Duodenal mucosa (tissue), 2 donors: ENCODE results near the gene SMAP1.

ENCODE experiments used
- H3K27ac ChIP-seq: one replicate; pipeline ENCODE4 v1.7.0; 2013; ENCODE audit warnings: low read depth, low read length
- H3K27me3 ChIP-seq, 2 donors: one replicate each; pipeline ENCODE4 v1.7.0; 2013; ENCODE audit warnings: low read length in 2 of 2, control low read depth in 1 of 2; ENCODE audit not compliant: insufficient read depth in 2 of 2, control insufficient read depth in 1 of 2
- H3K36me3 ChIP-seq, 2 donors: one replicate each; pipeline ENCODE4 v1.7.0; 2013; ENCODE audit warnings: low read length in 2 of 2, control low read depth in 1 of 2; ENCODE audit not compliant: insufficient read depth in 2 of 2, control insufficient read depth in 1 of 2
- H3K4me1 ChIP-seq, 2 donors: one replicate each; pipeline ENCODE4 v1.7.0; 2013; ENCODE audit warnings: low read length in 2 of 2, control low read depth in 1 of 2; ENCODE audit not compliant: insufficient read depth in 2 of 2, control insufficient read depth in 1 of 2
- H3K4me3 ChIP-seq, 2 donors: one replicate each; pipeline ENCODE4 v1.7.0; 2013; ENCODE audit warnings: low read length in 2 of 2, low read depth in 1 of 2
- H3K9ac ChIP-seq, 2 donors: one replicate each; pipeline ENCODE4 v1.7.0; 2013; ENCODE audit warnings: low read length in 2 of 2, low read depth in 1 of 2
- H3K9me3 ChIP-seq, 2 donors: one replicate each; pipeline ENCODE4 v1.7.0; 2013; ENCODE audit warnings: low read length in 2 of 2, control low read depth in 1 of 2; ENCODE audit not compliant: control insufficient read depth in 1 of 2

SMAP1 gene

DNA sequence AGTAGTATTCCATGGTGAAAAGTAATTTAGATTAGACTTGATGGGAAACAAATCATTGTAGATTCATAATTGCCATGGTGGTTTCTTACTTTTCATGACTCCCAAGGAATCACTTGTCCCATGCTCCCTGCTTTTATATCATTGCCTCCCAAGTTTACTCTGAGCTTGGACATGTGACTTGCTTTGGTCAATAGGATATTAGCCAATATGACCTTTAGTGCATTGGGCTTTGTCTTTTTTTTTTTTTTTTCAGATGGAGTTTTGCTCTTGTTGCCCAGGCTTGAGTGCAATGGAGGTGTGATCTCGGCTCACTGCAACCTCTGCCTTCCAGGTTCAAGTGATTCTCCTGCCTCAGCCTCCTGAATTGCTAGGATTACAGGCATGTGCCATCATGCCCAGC lies 15.5 kb upstream of the SMAP1 start:
- H3K27me3 ChIP-seq: no peaks in the 10 kb centered on the region
- H3K9ac ChIP-seq: no peak overlapping the region
- no peak overlapping the region for H3K4me3 ChIP-seq
- no peaks in the 10 kb centered on the region for H3K36me3 ChIP-seq
- no peaks in the 10 kb centered on the region for H3K9me3 ChIP-seq
- H3K4me1 ChIP-seq: no peaks in the 10 kb centered on the region
- H3K27ac ChIP-seq: no peak overlapping the region

DNA sequence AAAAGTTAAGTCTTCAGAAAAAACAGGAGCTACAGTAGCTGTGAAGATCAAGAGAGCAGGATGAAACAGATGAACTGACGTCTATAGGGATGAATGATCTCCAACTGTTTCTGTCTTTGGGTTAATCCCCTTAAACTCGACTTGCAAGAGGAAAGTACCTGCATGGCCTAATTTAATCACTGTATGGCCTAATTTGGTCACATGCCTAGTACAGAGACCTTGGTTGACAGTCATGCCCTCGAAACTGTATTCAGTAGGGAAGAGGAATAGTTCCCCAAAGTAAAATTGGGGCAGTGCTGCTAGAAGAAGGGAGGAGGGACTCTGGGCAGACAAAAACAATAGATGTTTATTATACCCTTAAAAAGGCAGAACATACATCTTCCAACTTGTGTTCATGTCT lies 10.0 kb upstream of the SMAP1 start:
- H3K9ac ChIP-seq: no peak overlapping the region
- H3K36me3 ChIP-seq: no peaks in the 10 kb centered on the region
- H3K27ac ChIP-seq: no peak overlapping the region
- no peaks in the 10 kb centered on the region for H3K4me1 ChIP-seq
- no peaks in the 10 kb centered on the region for H3K9me3 ChIP-seq
- H3K27me3 ChIP-seq: no peaks in the 10 kb centered on the region
- H3K4me3 ChIP-seq: no peak overlapping the region

DNA sequence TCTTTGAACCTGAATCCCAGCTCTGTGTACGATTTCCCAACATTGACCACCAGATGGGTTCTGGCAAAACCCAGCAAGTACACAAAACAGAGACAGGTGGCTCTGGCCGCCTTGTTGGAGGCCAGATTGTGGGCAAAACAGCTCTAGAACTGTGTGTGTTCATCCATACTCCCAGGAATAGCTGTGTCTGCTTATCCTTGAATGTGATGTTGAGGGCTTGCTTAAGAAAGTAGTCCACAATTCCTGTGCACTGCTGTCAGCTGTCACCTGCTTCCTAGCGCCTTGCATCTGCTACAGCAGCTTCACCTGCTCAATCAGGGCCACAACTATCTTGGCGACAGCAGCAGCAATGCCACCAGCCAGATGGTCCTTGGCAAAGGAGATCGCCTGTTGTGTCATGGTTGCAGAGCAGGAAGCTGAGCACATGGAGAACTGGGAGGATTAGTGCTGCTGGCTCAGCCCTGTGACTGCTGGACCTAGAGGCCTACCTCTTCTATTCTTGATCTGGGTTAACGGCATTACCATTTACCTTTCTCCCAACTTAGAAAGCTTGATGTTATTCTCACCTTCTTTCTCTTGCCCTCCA lies 3.7 kb upstream of the SMAP1 start:
- no peak overlapping the region for H3K4me3 ChIP-seq
- no peaks in the 10 kb centered on the region for H3K9me3 ChIP-seq
- no peaks in the 10 kb centered on the region for H3K27me3 ChIP-seq
- no peak overlapping the region for H3K9ac ChIP-seq
- H3K36me3 ChIP-seq: no peaks in the 10 kb centered on the region
- H3K27ac ChIP-seq: no peak overlapping the region
- peaks cover under 1 to 6% of the 10 kb centered on the region in 2 donors for H3K4me1 ChIP-seq

DNA sequence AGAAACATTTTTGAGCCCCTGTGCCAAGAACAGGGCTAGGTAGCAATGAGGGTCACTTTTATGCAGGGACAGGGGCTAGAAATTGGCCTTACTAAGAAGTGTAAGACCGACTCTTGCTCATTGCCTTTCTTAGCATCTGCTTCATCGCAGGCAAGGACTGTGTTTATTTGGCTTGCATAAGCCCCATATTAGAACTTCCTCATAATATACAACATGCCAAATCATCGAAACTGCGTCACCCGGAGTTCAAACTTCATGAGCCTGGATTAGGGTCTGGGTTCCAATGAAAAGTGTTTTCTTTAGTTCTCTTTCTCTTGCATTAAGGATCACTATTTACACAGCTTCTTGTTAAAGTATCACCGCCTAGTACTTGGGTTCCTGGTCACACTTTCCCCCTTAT lies 977 bp upstream of the SMAP1 start:
- H3K9ac ChIP-seq: peak overlapping the region in 1 of 2 donors; percentile 88

DNA sequence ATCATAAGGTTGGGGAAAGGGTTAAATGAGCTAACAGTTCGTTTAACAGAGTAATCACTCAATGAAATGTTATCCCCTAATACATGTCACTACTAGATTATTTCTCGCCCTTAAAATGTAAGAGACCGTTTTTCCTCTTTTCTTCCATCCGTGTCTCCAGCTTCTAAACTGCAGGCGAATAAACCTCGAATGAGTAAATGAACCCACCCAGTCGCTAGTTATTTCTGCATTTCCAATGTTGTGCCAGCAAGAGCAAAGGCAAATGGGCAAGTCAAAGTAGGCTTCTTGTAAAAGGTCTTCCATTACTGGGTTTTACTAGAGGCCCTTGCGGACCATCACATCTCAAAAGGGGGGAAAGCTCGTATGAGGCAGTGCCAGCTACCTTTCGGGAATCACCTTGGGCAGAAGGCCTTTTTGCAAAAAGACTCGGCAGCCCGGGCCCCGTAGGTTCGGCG lies 400 bp upstream of the SMAP1 start:
- Histone ChIP-seq H3K27me3 (no peaks in the 10 kb centered on the region), H3K9me3 (no peaks in the 10 kb centered on the region), H3K4me1 (peaks cover 17 to 23% of the 10 kb centered on the region in 2 donors), H3K9ac (peak overlapping the region; percentile 68 to 88), H3K4me3 (peak overlapping the region; percentile 94 to 97), H3K36me3 (no peaks in the 10 kb centered on the region), H3K27ac (peak overlapping the region; percentile 59)

More for the DNA sequence above, 977 bp upstream of the SMAP1 start:
- Histone ChIP-seq H3K27ac (no peak overlapping the region), H3K27me3 (no peaks in the 10 kb centered on the region), H3K9me3 (no peaks in the 10 kb centered on the region), H3K36me3 (no peaks in the 10 kb centered on the region), H3K4me3 (peak overlapping the region; percentile 94 to 97), H3K4me1 (peaks cover 13 to 17% of the 10 kb centered on the region in 2 donors)

DNA sequence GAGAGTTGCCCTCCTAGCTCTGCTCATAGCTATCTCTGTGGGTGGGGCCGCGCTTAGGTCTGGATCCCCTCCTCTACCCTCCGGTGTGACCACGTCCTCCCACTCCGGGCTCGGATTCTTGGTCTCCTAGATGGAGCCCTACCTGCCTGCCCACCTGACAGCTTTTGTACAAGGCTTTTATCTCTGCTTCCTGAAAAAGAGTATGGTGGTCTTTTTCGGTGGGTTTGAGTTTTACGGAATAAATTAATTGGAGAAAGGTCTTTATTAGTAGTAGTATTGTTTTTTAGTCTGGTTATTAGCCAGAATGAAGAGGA lies 773 bp downstream of the SMAP1 start:
- Histone ChIP-seq H3K27me3 (no peaks in the 10 kb centered on the region), H3K27ac (peak overlapping the region; percentile 93), H3K36me3 (no peaks in the 10 kb centered on the region), H3K9ac (peak overlapping the region; percentile 88 to 94), H3K4me1 (peaks cover 23 to 34% of the 10 kb centered on the region in 2 donors), H3K9me3 (no peaks in the 10 kb centered on the region), H3K4me3 (peak overlapping the region; percentile 94 to 97)

DNA sequence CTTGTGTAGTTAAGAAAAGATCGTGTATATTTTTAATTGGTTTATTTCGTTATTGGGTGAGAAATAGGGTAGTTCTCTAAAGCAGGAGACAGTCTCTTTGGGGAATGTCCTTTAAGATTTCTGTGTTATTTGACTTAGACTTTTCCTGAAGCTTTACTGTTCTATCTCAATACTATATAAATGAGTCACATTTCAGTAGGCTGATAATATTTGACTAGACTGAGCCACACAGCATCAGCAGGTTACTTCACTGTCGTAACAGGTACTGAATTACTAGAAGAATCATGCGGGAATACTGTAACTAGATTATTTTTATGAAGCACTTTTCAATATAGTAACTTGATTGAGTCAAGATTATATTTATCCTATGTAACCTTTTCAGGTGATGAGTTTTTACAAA lies 1.4 kb downstream of the SMAP1 start:
- no peaks in the 10 kb centered on the region for H3K36me3 ChIP-seq
- H3K9ac ChIP-seq: peak overlapping the region in 1 of 2 donors; percentile 88
- H3K27ac ChIP-seq: no peak overlapping the region
- H3K27me3 ChIP-seq: no peaks in the 10 kb centered on the region
- H3K4me1 ChIP-seq: peaks cover 23 to 36% of the 10 kb centered on the region in 2 donors
- H3K4me3 ChIP-seq: peak overlapping the region; percentile 94 to 97
- H3K9me3 ChIP-seq: no peaks in the 10 kb centered on the region

DNA sequence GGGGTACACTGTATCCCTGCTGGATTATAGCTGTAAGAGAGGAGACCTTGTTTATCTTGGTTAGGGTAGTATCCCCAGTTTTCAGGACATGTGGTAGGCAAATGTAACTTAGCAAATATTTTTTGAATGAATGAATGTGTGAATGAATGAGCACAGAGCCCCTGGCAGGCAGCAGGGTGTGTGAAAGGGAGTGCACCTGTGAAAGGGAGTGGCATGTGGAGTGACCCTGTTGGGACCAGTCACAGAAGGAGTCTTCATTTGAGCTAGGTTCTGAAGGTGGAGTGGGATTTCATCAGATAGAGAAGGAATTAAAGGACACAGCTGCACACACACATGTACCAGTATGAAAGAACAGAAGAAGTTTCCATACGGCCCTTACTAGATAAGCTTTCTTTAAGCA lies 4.9 kb downstream of the SMAP1 start:
- Histone ChIP-seq H3K27ac (no peak overlapping the region), H3K36me3 (no peaks in the 10 kb centered on the region), H3K9ac (no peak overlapping the region), H3K9me3 (no peaks in the 10 kb centered on the region), H3K27me3 (no peaks in the 10 kb centered on the region), H3K4me3 (no peak overlapping the region), H3K4me1 (peaks cover 23 to 30% of the 10 kb centered on the region in 2 donors)

DNA sequence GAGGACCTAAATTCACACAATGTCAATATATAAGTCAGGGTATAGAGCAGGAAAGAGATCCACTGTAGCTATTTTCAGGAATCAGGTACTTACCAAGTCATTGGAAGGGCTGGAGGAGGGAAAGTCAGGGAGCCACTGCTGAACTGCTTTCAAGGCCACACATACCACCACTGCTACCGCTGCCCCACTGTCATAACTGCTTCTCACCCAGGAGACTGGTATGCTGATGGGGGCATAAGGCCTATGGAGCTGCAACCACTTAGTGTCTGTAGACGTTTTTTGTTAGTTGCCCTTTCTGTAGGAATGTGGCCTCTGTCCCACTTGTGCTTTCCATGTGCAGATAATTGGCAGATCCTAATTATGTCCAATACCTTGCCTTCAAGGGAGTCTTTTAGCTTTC lies 5.4 kb downstream of the SMAP1 start:
- Histone ChIP-seq H3K9ac (no peak overlapping the region), H3K9me3 (no peaks in the 10 kb centered on the region), H3K27me3 (no peaks in the 10 kb centered on the region), H3K4me3 (no peak overlapping the region), H3K36me3 (no peaks in the 10 kb centered on the region), H3K4me1 (peaks cover 23 to 30% of the 10 kb centered on the region in 2 donors), H3K27ac (no peak overlapping the region)

DNA sequence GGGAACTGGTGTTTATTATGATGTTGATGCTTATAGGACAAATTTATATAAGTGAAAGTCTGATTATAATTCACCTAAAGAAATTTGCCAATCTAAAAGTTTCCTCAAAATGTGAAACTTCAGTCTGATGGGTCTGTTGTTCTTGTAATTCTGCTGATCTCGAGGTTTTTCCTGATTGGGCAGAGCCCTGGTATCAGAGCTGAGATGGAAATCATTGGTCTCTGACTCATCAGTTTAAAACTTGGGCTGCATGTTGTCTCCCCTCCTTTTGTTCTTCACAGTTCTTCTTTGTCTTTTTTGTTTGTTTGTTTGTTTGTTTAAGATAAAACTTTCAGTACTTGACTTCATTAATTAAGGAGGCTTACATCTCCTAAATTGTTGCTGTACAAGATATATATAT lies 5.9 kb downstream of the SMAP1 start:
- Histone ChIP-seq H3K9me3 (no peaks in the 10 kb centered on the region), H3K36me3 (no peaks in the 10 kb centered on the region), H3K9ac (no peak overlapping the region), H3K27me3 (no peaks in the 10 kb centered on the region), H3K4me3 (no peak overlapping the region), H3K27ac (no peak overlapping the region), H3K4me1 (peaks cover 23 to 30% of the 10 kb centered on the region in 2 donors)

DNA sequence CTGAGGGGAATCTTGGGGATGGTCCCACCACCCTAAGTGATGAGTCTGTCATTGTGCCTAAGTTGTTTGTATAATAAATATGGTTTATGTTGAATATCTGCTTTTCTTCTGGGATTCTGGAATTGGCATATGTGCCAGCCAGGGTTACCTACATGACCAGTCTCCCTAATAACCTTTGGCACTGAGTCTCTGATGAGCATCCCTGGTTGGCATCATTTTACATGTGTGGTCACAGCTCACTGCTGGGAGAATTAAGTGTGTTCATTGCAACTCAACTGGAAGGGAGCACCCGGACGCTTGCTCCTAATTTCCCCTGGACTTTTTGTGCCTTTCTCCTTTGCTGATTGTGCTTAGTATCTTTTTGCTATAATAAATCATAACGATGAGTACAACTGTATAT lies 8.1 kb downstream of the SMAP1 start:
- Histone ChIP-seq H3K9ac (no peak overlapping the region), H3K27me3 (no peaks in the 10 kb centered on the region), H3K9me3 (no peaks in the 10 kb centered on the region), H3K36me3 (no peaks in the 10 kb centered on the region), H3K4me1 (peaks cover 9 to 20% of the 10 kb centered on the region in 2 donors), H3K4me3 (no peak overlapping the region), H3K27ac (no peak overlapping the region)
